Ishikawa (cell line): ENCODE data around the gene DHRS7B.

Experiments used
- CEBPB ChIP-seq: IDR thresholded peaks from 2 replicates; pipeline ENCODE4 v1.6.1; 2012
- CREB1 ChIP-seq: IDR thresholded peaks from 2 replicates; pipeline ENCODE4 v1.6.1; 2012; ENCODE audit warnings: low read depth
- EGR1 ChIP-seq: IDR thresholded peaks from 2 replicates; pipeline ENCODE4 v1.6.1; 2012
- EP300 ChIP-seq: IDR thresholded peaks from 2 replicates; pipeline ENCODE4 v1.6.1; 2012; ENCODE audit warnings: borderline replicate concordance
- FOXM1 ChIP-seq: IDR thresholded peaks from 2 replicates; pipeline ENCODE4 v1.6.1; 2012; ENCODE audit warnings: low read depth, borderline replicate concordance
- MAX ChIP-seq: IDR thresholded peaks from 2 replicates; pipeline ENCODE4 v1.6.1; 2012
- NFIC ChIP-seq: IDR thresholded peaks from 2 replicates; pipeline ENCODE4 v1.6.1; 2012
- RAD21 ChIP-seq: IDR thresholded peaks from 2 replicates; pipeline ENCODE4 v1.6.1; 2012; ENCODE audit warnings: low read depth
- REST ChIP-seq: IDR thresholded peaks from 2 replicates; pipeline ENCODE4 v1.6.1; 2012; ENCODE audit warnings: low read depth, mild to moderate bottlenecking
- TAF1 ChIP-seq: IDR thresholded peaks from 2 replicates; pipeline ENCODE4 v1.6.1; 2012; ENCODE audit warnings: low read depth, mild to moderate bottlenecking
- TCF12 ChIP-seq: IDR thresholded peaks from 2 replicates; pipeline ENCODE4 v1.6.1; 2012; ENCODE audit warnings: low read depth
- TEAD4 ChIP-seq: IDR thresholded peaks from 2 replicates; pipeline ENCODE4 v1.6.1; 2012
- USF1 ChIP-seq: IDR thresholded peaks from 2 replicates; pipeline ENCODE4 v1.6.1; 2012
- YY1 ChIP-seq: IDR thresholded peaks from 2 replicates; pipeline ENCODE4 v1.6.1; 2012; ENCODE audit warnings: low read depth
- ZBTB7A ChIP-seq: IDR thresholded peaks from 2 replicates; pipeline ENCODE4 v1.6.1; 2012; ENCODE audit warnings: low read depth

DHRS7B gene

GRCh38 chr17:21141331-21141730, 14.6 kb downstream of the DHRS7B start:
- no peak for TF ChIP-seq TEAD4
- no peak for TF ChIP-seq ZBTB7A
- no peak for TF ChIP-seq CREB1
- no peak for TF ChIP-seq REST
- no peak for TF ChIP-seq EP300
- TF ChIP-seq USF1 = no peak
- TF ChIP-seq YY1 = no peak
- TF ChIP-seq RAD21 = no peak
- TF ChIP-seq NFIC = no peak
- TF ChIP-seq FOXM1 = no peak
- TF ChIP-seq MAX = no peak
- no peak for TF ChIP-seq EGR1
- no peak for TF ChIP-seq CEBPB
- no peak for TF ChIP-seq TAF1
- no peak for TF ChIP-seq TCF12

GRCh38 chr17:21143695-21144094, 16.9 kb downstream of the DHRS7B start:
- TF ChIP-seq TEAD4 = no peak
- TF ChIP-seq FOXM1 = no peak
- TF ChIP-seq MAX = no peak
- TF ChIP-seq ZBTB7A = no peak
- no peak for TF ChIP-seq RAD21

GRCh38 chr17:21146362-21147015, 19.7 kb downstream of the DHRS7B start:
- TF ChIP-seq RAD21 = no peak
- TF ChIP-seq TEAD4 = no peak
- TF ChIP-seq MAX = no peak
- no peak for TF ChIP-seq NFIC
- no peak for TF ChIP-seq ZBTB7A
- no peak for TF ChIP-seq EP300
- TF ChIP-seq YY1 = no peak
- TF ChIP-seq CREB1 = no peak
- TF ChIP-seq CEBPB = no peak
- TF ChIP-seq TCF12 = no peak
- no peak for TF ChIP-seq USF1
- no peak for TF ChIP-seq TAF1

- TF ChIP-seq CREB1 (no peak), RAD21 (no peak), USF1 (no peak)
These were observed 22.9 kb downstream of the DHRS7B start for GRCh38 chr17:21149621-21150020.

GRCh38 chr17:21152731-21153130, 26.0 kb downstream of the DHRS7B start:
- TF ChIP-seq YY1 = no peak
- no peak for TF ChIP-seq CREB1
- TF ChIP-seq CEBPB = no peak

- TF ChIP-seq CEBPB (no peak), RAD21 (no peak), USF1 (no peak), TCF12 (no peak), ZBTB7A (no peak)
These were observed 31.0 kb downstream of the DHRS7B start for GRCh38 chr17:21157586-21158370.

- TF ChIP-seq EGR1 (no peak), YY1 (no peak), TEAD4 (no peak), ZBTB7A (no peak), TCF12 (no peak), USF1 (no peak), NFIC (no peak), TAF1 (no peak), REST (no peak), EP300 (no peak), RAD21 (no peak), CREB1 (no peak), MAX (no peak)
These were observed 33.6 kb downstream of the DHRS7B start for GRCh38 chr17:21160401-21160800.
